Measurements from ENCODE around the gene ZNF552. TPM values are rescaled to one million over a fixed set of nuclear protein-coding genes. Genes with fewer than 3 reads are reported as not detected.

Gene ZNF552
- total and polyA plus RNA-seq, 2 of the 4 experiments (the other 2 are of a cell fraction) = 2.8 to 4.7 TPM

GRCh38 chr19:57807541-57807940 lies 7.2 kb downstream of the ZNF552 start:
- Histone ChIP-seq H3K27ac (ENCODE audit: insufficient read depth, low read length) (no peak overlapping the region), H3K23ac (ENCODE audit: low read depth, low read length) (no peak overlapping the region), H2AFZ (replicated peaks; ENCODE audit: low read length, poor library complexity) (no peak overlapping the region), H3K9me1 (ENCODE audit: insufficient read depth, low read length) (no peaks in the 10 kb centered on the region; the same call in 1 of the 2 replicates), H3K56ac (ENCODE audit: extremely low read depth, insufficient read depth, low read length) (no peak overlapping the region), H3K4me1 (ENCODE audit: control insufficient read depth, insufficient read depth, low read length) (peaks cover 2% of the 10 kb centered on the region; the same call in 1 of the 2 replicates), H4K5ac (ENCODE audit: low read depth, low read length) (no peak overlapping the region), H3K14ac (replicated peaks; ENCODE audit: low read depth, low read length) (no peak overlapping the region), H3K18ac (ENCODE audit: low read depth, low read length) (no peak overlapping the region), H3K36me3 (ENCODE audit: control insufficient read depth, insufficient read depth, low read length) (peaks cover 13% of the 10 kb centered on the region), H2BK15ac (ENCODE audit: low read depth, low read length) (no peak overlapping the region), H2BK120ac (ENCODE audit: low read depth, low read length) (no peak overlapping the region), H3K4me3 (ENCODE audit: insufficient read depth, low read depth, low read length) (no peak overlapping the region), H3K9ac (ENCODE audit: low read depth, low read length) (no peak overlapping the region), H2BK20ac (ENCODE audit: low read depth, low read length) (no peak overlapping the region), H3K4ac (ENCODE audit: low read depth, low read length) (no peak overlapping the region), H2AK9ac (replicated peaks; ENCODE audit: low read depth, low read length, poor library complexity) (no peak overlapping the region), H4K20me1 (ENCODE audit: insufficient read depth, low read length) (no peaks in the 10 kb centered on the region), H3K9me3 (ENCODE audit: control insufficient read depth, insufficient read depth, low read length) (no peaks in the 10 kb centered on the region), H4K91ac (ENCODE audit: insufficient read depth, low read depth, low read length) (no peak overlapping the region), H3K79me1 (ENCODE audit: low read depth in 1 of 2, low read length in 2 of 2) (peaks cover 21 to 38% of the 10 kb centered on the region in 2 experiments), H2AK5ac (ENCODE audit: low read depth, low read length) (no peak overlapping the region), H3K4me2 (ENCODE audit: low read depth, low read length) (no peak overlapping the region), H2BK5ac (ENCODE audit: low read depth, low read length, poor library complexity, severe bottlenecking) (no peak overlapping the region), H4K8ac (ENCODE audit: low read depth in 2 of 2, low read length in 2 of 2) (no peak overlapping the region), H3K27me3 (ENCODE audit: control insufficient read depth, insufficient read depth, low read length) (no peaks in the 10 kb centered on the region)
- in situ Hi-C loops (cut with MboI; ENCODE audit: low sequenced_read_pairs) (no loop called here), dilution Hi-C loops (cut with HindIII; ENCODE audit: low sequenced_read_pairs, unreplicated experiment) (no loop called here), intact Hi-C loops (cut with micrococcal nuclease) (no loop called here)
- no peak for DNase-seq
- CTCF ChIA-PET = no interaction called here
- POLR2A ChIA-PET (ENCODE audit: unreplicated experiment) = no interaction called here
- no TSS peak for BruUV-seq (replicated peaks)
- WGBS, 2 experiments (ENCODE audit: extremely low coverage in 2 of 2, insufficient read length in 1 of 2) = no CpG with 5 or more reads among the region's 2 CpGs
- no peak for TF ChIP-seq USF2 (IDR thresholded peaks at IDR 0.05; ENCODE audit: low read depth, low read length)
- peak; percentile 46 for TF ChIP-seq CEBPB (IDR thresholded peaks at IDR 0.05; ENCODE audit: low read depth, low read length)
- ATAC-seq (ENCODE audit: low read depth) = no peak

Data from IMR-90 (cell line).